ENCODE measurements around the gene ALKAL2. TPM values are rescaled to one million over a fixed set of nuclear protein-coding genes. Genes with fewer than 3 reads are reported as not detected.
A peak's percentile ranks its signal among the peaks of the same experiment; 100 is the strongest.

Gene ALKAL2
- total RNA-seq, 4 donors from 2014 or later = 21.9 to 96.6 (median 46.1) TPM

DNA sequence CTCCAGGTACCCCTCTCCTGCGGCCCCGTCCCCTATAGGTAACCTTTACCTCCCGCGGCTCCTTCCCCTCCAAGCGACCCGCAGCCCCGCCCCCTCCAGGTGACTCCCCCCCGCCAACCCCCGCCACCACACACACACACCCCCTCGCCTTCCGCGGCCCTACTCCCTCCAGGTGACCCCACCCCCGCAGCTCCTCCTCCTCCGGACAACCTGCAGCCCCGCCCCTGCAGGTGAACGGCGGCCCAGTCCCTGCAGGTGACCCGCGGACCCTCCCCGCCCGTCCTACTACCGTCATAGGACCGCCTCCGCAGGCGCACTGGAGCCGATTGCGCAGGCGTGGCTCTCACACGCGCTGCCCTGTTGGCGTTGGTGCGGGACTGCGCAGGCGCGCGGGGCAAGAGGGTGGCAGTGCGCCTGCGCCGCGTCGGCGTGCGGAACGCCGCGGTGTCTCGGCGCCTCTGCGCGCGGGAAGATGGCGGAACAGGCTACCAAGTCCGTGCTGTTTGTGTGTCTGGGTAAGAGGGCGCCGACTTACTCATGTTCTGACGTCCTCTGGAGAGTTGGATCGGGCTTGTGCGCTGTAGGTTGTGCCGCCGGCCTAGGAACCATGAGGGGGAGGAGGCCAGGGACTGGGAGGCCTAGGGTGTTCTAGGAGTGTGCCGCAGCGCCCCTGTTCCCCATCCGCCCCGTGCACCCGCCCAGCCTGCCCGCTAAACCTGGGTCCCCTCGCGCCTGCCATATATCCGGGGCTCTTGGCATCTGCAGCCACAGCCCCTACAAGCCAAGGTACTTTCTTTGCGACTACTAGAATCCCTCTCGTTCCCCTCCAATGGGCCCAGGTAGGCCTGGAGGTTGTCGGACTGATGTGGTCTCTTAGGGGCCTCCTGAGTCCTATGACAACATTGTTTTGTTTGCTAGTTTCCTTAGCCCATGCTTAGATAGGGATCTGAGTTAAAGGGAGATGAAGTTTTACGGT, 23.1 kb downstream of the ALKAL2 start, which contains the start of gene ACP1:
Gene ACP1 (plus strand): TSS at position 455 of the 976 bp plus-strand sequence. CDS start 18 bp downstream, at position 473.
- peaks cover 0 to 2% (median 0%) of the 10 kb centered on the region in 4 donors for H3K9me3 ChIP-seq
- peaks cover 0 to 14% (median 0%) of the 10 kb centered on the region in 3 donors for H3K36me3 ChIP-seq
- 1 to 2% methylated on average over 58 to 65 of the region's 73 CpGs for WGBS, 2 donors
- H3K27ac ChIP-seq = peak within 1 kb of the TSS; percentile 41 to 84 (median 82)
- DNase-seq (ENCODE audit: low spot score in 2 of 2) = peak; percentile 83 to 88
- TF ChIP-seq, protein P1, sequence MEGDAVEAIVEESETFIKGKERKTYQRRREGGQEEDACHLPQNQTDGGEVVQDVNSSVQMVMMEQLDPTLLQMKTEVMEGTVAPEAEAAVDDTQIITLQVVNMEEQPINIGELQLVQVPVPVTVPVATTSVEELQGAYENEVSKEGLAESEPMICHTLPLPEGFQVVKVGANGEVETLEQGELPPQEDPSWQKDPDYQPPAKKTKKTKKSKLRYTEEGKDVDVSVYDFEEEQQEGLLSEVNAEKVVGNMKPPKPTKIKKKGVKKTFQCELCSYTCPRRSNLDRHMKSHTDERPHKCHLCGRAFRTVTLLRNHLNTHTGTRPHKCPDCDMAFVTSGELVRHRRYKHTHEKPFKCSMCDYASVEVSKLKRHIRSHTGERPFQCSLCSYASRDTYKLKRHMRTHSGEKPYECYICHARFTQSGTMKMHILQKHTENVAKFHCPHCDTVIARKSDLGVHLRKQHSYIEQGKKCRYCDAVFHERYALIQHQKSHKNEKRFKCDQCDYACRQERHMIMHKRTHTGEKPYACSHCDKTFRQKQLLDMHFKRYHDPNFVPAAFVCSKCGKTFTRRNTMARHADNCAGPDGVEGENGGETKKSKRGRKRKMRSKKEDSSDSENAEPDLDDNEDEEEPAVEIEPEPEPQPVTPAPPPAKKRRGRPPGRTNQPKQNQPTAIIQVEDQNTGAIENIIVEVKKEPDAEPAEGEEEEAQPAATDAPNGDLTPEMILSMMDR (IDR thresholded peaks at IDR 0.05) = peak in 1 of 5 experiments; percentile 20
- peak in 1 of 2 donors; percentile 95 for TF ChIP-seq EP300 (IDR thresholded peaks at IDR 0.05)
- TF ChIP-seq POLR2A (IDR thresholded peaks at IDR 0.05) = peak; percentile 61 to 79
- no peaks in the 10 kb centered on the region for H3K27me3 ChIP-seq
- H3K4me3 ChIP-seq = peak within 1 kb of the TSS; percentile 63 to 97 (median 82)
- H3K4me1 ChIP-seq = peaks cover 0 to 57% (median 14%) of the 10 kb centered on the region in 4 donors

DNA sequence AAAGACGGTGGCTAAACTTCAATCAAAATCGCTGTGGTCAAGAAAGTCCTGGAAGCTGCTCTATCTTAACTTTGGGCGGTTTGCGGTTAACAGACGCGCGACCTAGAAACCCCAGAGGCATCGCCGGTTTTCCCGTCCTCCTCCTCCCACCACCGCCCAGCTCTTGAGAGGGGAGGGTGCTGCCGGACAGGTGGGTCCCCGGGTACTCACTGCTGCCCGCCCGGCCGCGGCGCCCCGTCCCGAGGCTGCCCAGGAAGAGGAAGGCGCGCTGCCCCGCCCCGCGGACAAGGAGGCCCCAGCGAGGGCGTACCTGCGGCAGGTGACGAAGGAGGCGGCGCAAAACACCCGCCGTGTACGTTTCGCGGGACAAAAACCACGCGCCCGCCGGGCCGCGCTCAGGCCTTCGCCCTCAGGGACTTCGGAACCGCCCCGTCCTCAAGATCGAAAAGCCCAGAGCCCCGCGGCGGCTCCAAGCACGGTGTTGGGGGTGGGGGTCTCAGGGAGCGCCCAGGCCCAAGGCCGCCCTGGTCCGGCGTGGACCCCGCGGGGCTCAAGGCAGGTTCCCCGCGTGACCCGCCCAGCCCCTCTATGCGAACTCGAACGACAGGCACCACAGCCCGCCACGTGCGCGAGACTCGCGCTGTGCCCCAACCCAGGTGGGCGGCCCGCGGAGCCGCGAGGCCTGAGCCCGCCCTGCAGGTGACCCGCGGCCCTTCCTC, 24.0 kb downstream of the ALKAL2 start, which contains the start of gene SH3YL1:
Gene SH3YL1 (minus strand): TSS at position 259 of the 719 bp plus-strand sequence. CDS start 48 bp downstream, at position 211.
- WGBS, 2 donors = 3% methylated on average over 43 to 75 of the region's 77 CpGs
- peak within 1 kb of the TSS; percentile 41 to 84 (median 82) for H3K27ac ChIP-seq

DNA sequence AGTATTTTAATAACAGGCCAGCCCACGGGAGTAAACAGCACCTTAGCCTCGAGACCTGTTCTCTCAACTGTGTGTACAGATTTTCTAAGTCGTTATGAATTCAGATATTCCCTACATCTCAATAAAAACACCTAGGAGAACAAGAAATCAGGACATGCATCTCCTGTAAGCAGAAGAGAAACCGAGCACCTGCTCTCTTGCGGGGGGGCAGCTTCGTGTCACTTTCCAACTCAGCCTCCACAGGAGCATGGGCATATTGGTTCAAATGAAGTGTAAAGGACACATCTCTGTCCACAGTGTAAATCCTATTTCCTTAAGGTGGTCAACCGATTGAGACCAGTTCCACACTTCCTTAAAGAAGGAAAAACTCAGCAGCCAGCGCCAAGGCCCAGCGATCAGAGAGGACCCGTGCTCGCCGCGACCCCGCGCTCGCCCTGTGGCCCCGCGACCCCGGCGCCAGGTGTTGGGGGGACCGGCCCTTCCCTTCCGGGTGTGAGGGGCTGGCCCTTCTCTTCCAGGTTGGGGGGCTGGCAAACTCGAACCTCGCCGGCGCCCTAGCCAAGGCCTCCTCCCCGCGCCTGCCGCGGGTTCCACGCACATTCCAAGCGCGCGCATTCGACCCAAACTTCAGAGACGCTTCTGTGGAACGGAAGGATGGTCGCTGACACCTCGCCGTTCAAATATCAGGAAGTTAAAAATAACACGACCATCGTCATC, 24.7 kb downstream of the ALKAL2 start:
- WGBS, 2 donors = 38 to 41% methylated on average over 42 of the region's 42 CpGs
- H3K36me3 ChIP-seq = peaks cover 0 to 18% (median 0%) of the 10 kb centered on the region in 3 donors
- peaks cover 0 to 41% (median 14%) of the 10 kb centered on the region in 4 donors for H3K4me1 ChIP-seq
- peak overlapping the region in 2 of 4 donors; percentile 81 to 84 for H3K27ac ChIP-seq
- H3K27me3 ChIP-seq = no peaks in the 10 kb centered on the region
- H3K4me3 ChIP-seq = peak overlapping the region in 3 of 4 donors; percentile 74 to 97 (median 89)
- H3K9me3 ChIP-seq = peaks cover 0 to 9% (median under 1%) of the 10 kb centered on the region in 4 donors
- TF ChIP-seq POLR2A (IDR thresholded peaks at IDR 0.05) (no peak), EP300 (IDR thresholded peaks at IDR 0.05) (no peak)
- DNase-seq (ENCODE audit: low spot score in 2 of 2) = no peak

More for the DNA sequence above, 24.0 kb downstream of the ALKAL2 start, which contains the start of gene SH3YL1:
- Histone ChIP-seq H3K36me3 (peaks cover 0 to 13% (median 0%) of the 10 kb centered on the region in 3 donors), H3K9me3 (peaks cover 0 to 3% (median 0%) of the 10 kb centered on the region in 4 donors), H3K4me1 (peaks cover 0 to 49% (median 14%) of the 10 kb centered on the region in 4 donors), H3K4me3 (peak within 1 kb of the TSS; percentile 63 to 97 (median 82)), H3K27me3 (no peaks in the 10 kb centered on the region)
- DNase-seq (ENCODE audit: low spot score in 2 of 2) = no peak
- TF ChIP-seq EP300 (IDR thresholded peaks at IDR 0.05) (no peak), POLR2A (IDR thresholded peaks at IDR 0.05) (no peak)
- TF ChIP-seq, protein P1 (IDR thresholded peaks at IDR 0.05) = no peak

DNA sequence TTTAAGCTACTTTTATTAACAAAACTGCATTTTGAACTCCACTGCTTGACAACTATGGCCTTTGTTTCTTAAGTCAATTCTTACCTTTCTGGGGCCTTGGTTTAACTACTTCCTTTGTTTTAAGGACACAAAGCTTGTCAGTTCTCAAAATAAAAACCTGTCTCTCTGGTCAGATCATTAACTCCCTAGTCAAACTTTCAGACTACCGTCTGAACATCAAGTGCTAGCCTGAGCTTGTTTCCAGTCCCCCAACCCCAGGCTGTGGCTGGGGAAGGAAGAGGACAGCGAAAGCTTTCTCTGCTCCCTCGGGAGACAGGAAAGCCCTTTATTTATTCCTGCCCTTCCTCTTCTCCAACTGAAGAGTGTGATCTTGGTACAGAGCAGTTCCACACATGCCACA, 25.8 kb downstream of the ALKAL2 start:
- 51 to 54% methylated on average over 3 of the region's 3 CpGs for WGBS, 2 donors
- Histone ChIP-seq H3K4me3 (no peak overlapping the region), H3K27ac (no peak overlapping the region), H3K9me3 (peaks cover 0 to 20% (median 4%) of the 10 kb centered on the region in 4 donors), H3K36me3 (peaks cover 0 to 18% (median 0%) of the 10 kb centered on the region in 3 donors), H3K27me3 (no peaks in the 10 kb centered on the region), H3K4me1 (peaks cover 0 to 32% (median 14%) of the 10 kb centered on the region in 4 donors)
- no peak for DNase-seq (ENCODE audit: low spot score in 2 of 2)
- TF ChIP-seq POLR2A (IDR thresholded peaks at IDR 0.05) (no peak), EP300 (IDR thresholded peaks at IDR 0.05) (no peak)
- TF ChIP-seq, protein P1 (IDR thresholded peaks at IDR 0.05) = no peak

All from tibial nerve (tissue), 4 donors.